ENCODE data around the gene HPS1. TPM values are rescaled to one million over a fixed set of nuclear protein-coding genes. Genes with fewer than 3 reads are reported as not detected.

HPS1 gene
- total RNA-seq, 3 donors from 2014 or later (not counting 1 experiment from before 2014, with no cell fraction given): 92.4 to 103 (median 102) TPM

- TF ChIP-seq CTCF (IDR thresholded peaks at IDR 0.05): no peak
- Histone ChIP-seq H3K9me3 (ENCODE audit: control insufficient read depth, insufficient read depth, low read length) (no peaks in the 10 kb centered on the region), H3K36me3 (ENCODE audit: control insufficient read depth, insufficient read depth, low read length) (no peaks in the 10 kb centered on the region), H3K27me3 (ENCODE audit: control insufficient read depth, insufficient read depth, low read length) (peaks cover 2% of the 10 kb centered on the region), H3K27ac (ENCODE audit: low read length) (no peak overlapping the region), H3K4me3 (ENCODE audit: low read length) (no peak overlapping the region), H3K4me1 (ENCODE audit: control insufficient read depth, insufficient read depth, low read length) (no peaks in the 10 kb centered on the region)
- Mint-ChIP-seq H3K4me3 (no peak overlapping the region), H3K27me3 (ENCODE audit: low read depth in 2 of 2) (peaks cover 14 to 22% of the 10 kb centered on the region in 2 donors), H3K27ac (no peak overlapping the region), H3K4me1 (no peaks in the 10 kb centered on the region), H3K36me3 (no peaks in the 10 kb centered on the region), H3K9me3 (no peaks in the 10 kb centered on the region)
- DNase-seq: no peak
- no peak for ATAC-seq
- intact Hi-C loops (cut with micrococcal nuclease): no loop called here
- no CpG with 5 or more reads among the region's 1 CpG for WGBS (ENCODE audit: insufficient coverage)
Measured at GRCh38 chr10:98488669-98489430, 42.1 kb upstream of the HPS1 start.

GRCh38 chr10:98487649-98488048 is 40.9 kb upstream of the HPS1 start:
- peaks cover under 1 to 1% of the 10 kb centered on the region in 2 donors for H3K4me1 Mint-ChIP-seq
- DNase-seq: no peak
- intact Hi-C loops (cut with micrococcal nuclease): no loop called here
- H3K9me3 Mint-ChIP-seq: no peaks in the 10 kb centered on the region
- no peaks in the 10 kb centered on the region for H3K9me3 ChIP-seq (ENCODE audit: control insufficient read depth, insufficient read depth, low read length)
- H3K27me3 Mint-ChIP-seq (ENCODE audit: low read depth in 2 of 2): peaks cover 8 to 17% of the 10 kb centered on the region in 2 donors
- no peak for ATAC-seq
- no peak for TF ChIP-seq CTCF (IDR thresholded peaks at IDR 0.05)
- H3K27ac Mint-ChIP-seq: no peak overlapping the region
- peaks cover under 1% of the 10 kb centered on the region for H3K4me1 ChIP-seq (ENCODE audit: control insufficient read depth, insufficient read depth, low read length)
- H3K36me3 Mint-ChIP-seq: no peaks in the 10 kb centered on the region
- no peak overlapping the region for H3K27ac ChIP-seq (ENCODE audit: low read length)
- 88% methylated on average over 3 of the region's 3 CpGs for WGBS (ENCODE audit: insufficient coverage)
- H3K27me3 ChIP-seq (ENCODE audit: control insufficient read depth, insufficient read depth, low read length): peaks cover 2% of the 10 kb centered on the region
- H3K4me3 ChIP-seq (ENCODE audit: low read length): no peak overlapping the region
- no peaks in the 10 kb centered on the region for H3K36me3 ChIP-seq (ENCODE audit: control insufficient read depth, insufficient read depth, low read length)
- H3K4me3 Mint-ChIP-seq: no peak overlapping the region

- Mint-ChIP-seq H3K4me1 (peaks cover 5 to 6% of the 10 kb centered on the region in 2 donors), H3K36me3 (no peaks in the 10 kb centered on the region), H3K4me3 (no peak overlapping the region), H3K27ac (no peak overlapping the region), H3K9me3 (no peaks in the 10 kb centered on the region), H3K27me3 (ENCODE audit: low read depth in 2 of 2) (peaks cover 8 to 17% of the 10 kb centered on the region in 2 donors)
- no peak for TF ChIP-seq CTCF (IDR thresholded peaks at IDR 0.05)
- Histone ChIP-seq H3K9me3 (ENCODE audit: control insufficient read depth, insufficient read depth, low read length) (no peaks in the 10 kb centered on the region), H3K4me1 (ENCODE audit: control insufficient read depth, insufficient read depth, low read length) (peaks cover 7% of the 10 kb centered on the region), H3K4me3 (ENCODE audit: low read length) (no peak overlapping the region), H3K36me3 (ENCODE audit: control insufficient read depth, insufficient read depth, low read length) (no peaks in the 10 kb centered on the region), H3K27me3 (ENCODE audit: control insufficient read depth, insufficient read depth, low read length) (no peaks in the 10 kb centered on the region), H3K27ac (ENCODE audit: low read length) (no peak overlapping the region)
- intact Hi-C loops (cut with micrococcal nuclease): no loop called here
- ATAC-seq: no peak
- DNase-seq: no peak
- 92% methylated on average over 3 of the region's 3 CpGs for WGBS (ENCODE audit: insufficient coverage)
Measured at GRCh38 chr10:98486421-98486820, 39.7 kb upstream of the HPS1 start.

- H3K9me3 ChIP-seq (ENCODE audit: control insufficient read depth, insufficient read depth, low read length): no peaks in the 10 kb centered on the region
- H3K4me3 ChIP-seq (ENCODE audit: low read length): no peak overlapping the region
- Mint-ChIP-seq H3K27ac (no peak overlapping the region), H3K9me3 (no peaks in the 10 kb centered on the region), H3K4me1 (peaks cover 5 to 6% of the 10 kb centered on the region in 2 donors), H3K36me3 (no peaks in the 10 kb centered on the region), H3K4me3 (no peak overlapping the region), H3K27me3 (ENCODE audit: low read depth in 2 of 2) (peaks cover 8 to 17% of the 10 kb centered on the region in 2 donors)
- no peak for TF ChIP-seq CTCF (IDR thresholded peaks at IDR 0.05)
- H3K27me3 ChIP-seq (ENCODE audit: control insufficient read depth, insufficient read depth, low read length): no peaks in the 10 kb centered on the region
- intact Hi-C loops (cut with micrococcal nuclease): no loop called here
- ATAC-seq (no peak), DNase-seq (no peak)
- H3K4me1 ChIP-seq (ENCODE audit: control insufficient read depth, insufficient read depth, low read length): peaks cover 7% of the 10 kb centered on the region
- no peaks in the 10 kb centered on the region for H3K36me3 ChIP-seq (ENCODE audit: control insufficient read depth, insufficient read depth, low read length)
- no peak overlapping the region for H3K27ac ChIP-seq (ENCODE audit: low read length)
- 74% methylated on average over 2 of the region's 2 CpGs for WGBS (ENCODE audit: insufficient coverage)
Measured at GRCh38 chr10:98485959-98486358, 39.2 kb upstream of the HPS1 start.

Data from natural killer cell (primary cell).